Gastrocnemius medialis (tissue), 4 donors: ENCODE data around the gene TMSB10.

Experiments used
- POLR2A ChIP-seq, 2 donors: fragments of 450-650 bp; IDR thresholded peaks; one replicate each; pipeline ENCODE4 v1.6.1; 2017; ENCODE audit warnings: antibody characterized with exemption in 2 of 2, mild to moderate bottlenecking in 2 of 2, moderate library complexity in 2 of 2
- TF ChIP-seq, protein P1 (sequence below), 5 experiments: fragments of 450-650 bp in 3 of 5; fragments of 200-600 bp in 2 of 5; sonication (generic) in 2 of 5; IDR thresholded peaks in 4 of 5; conservative IDR thresholded peaks in 1 of 5; 1 replicate in 4 of 5; 2 replicates in 1 of 5; pipeline ENCODE4 v1.5.1; 2016 to 2019; ENCODE audit warnings: antibody characterized with exemption in 5 of 5, mild to moderate bottlenecking in 3 of 5, moderate library complexity in 3 of 5

DNA sequence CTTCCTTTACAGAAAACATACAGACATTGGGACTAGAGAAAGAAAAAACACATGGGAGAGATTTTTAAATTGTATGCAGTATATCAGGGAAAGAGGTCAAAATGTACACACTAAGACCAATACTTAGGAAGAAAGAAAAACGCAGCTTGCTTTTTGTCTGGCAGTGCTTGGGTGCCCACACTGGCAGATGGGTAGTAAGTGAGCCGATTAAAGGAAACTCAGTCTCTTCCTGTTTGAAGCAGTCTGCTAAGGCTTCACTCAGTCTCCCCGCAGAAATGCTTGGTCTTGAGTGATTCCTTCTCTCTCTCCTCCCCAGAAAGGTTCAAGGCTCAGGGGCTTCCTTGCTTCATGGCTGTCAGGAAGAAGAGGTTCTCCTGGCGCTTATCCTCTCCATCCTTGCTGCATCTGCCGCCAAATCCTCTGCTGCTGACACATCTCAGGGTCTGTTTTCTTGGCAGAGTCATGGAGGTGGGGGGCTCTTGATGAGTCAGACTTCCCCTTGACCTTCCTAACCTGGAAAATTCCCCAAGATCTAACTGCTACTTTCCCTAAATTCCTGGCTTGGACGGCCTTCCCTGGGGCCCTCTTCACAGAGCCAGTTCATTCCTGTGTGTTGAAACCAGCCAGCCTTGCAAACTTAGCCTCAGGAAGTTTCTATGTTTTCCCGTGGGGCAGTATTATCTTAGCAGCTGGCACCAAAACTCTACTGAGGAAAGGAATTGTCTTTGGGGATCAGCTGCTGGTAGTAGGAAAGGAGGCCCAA lies 10.5 kb upstream of the TMSB10 start:
- TF ChIP-seq, protein P1, sequence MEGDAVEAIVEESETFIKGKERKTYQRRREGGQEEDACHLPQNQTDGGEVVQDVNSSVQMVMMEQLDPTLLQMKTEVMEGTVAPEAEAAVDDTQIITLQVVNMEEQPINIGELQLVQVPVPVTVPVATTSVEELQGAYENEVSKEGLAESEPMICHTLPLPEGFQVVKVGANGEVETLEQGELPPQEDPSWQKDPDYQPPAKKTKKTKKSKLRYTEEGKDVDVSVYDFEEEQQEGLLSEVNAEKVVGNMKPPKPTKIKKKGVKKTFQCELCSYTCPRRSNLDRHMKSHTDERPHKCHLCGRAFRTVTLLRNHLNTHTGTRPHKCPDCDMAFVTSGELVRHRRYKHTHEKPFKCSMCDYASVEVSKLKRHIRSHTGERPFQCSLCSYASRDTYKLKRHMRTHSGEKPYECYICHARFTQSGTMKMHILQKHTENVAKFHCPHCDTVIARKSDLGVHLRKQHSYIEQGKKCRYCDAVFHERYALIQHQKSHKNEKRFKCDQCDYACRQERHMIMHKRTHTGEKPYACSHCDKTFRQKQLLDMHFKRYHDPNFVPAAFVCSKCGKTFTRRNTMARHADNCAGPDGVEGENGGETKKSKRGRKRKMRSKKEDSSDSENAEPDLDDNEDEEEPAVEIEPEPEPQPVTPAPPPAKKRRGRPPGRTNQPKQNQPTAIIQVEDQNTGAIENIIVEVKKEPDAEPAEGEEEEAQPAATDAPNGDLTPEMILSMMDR (IDR thresholded peaks at IDR 0.05 in 4 of 5, conservative IDR thresholded peaks at IDR 0.05 in 1 of 5): no peak
- no peak for TF ChIP-seq POLR2A (IDR thresholded peaks at IDR 0.05)
